HG03097 (cell line): Measurements from ENCODE around the gene SLC16A1.
"Not testable (repeated sequence)": the region's sequence is repeated elsewhere in the genome, so short reads cannot be mapped to it uniquely, and the experiment has no call there.

ENCODE experiments used
- ATAC-seq: cut with Tn5 transposase; IDR thresholded peaks from one replicate; pipeline ENCODE4 v1.9.1; 2021; ENCODE audit not compliant: unreplicated experiment, low FRiP score

Gene SLC16A1

GRCh38 chr1:112887599-112888283 lies 68.3 kb downstream of the SLC16A1 start:
- no peak for ATAC-seq

GRCh38 chr1:112884996-112885395 lies 71.0 kb downstream of the SLC16A1 start:
- not testable (repeated sequence) for ATAC-seq

- ATAC-seq: no peak
Observed at GRCh38 chr1:112882271-112882744, 73.7 kb downstream of the SLC16A1 start.

GRCh38 chr1:112881742-112882127 lies 74.3 kb downstream of the SLC16A1 start:
- no peak for ATAC-seq

GRCh38 chr1:112879834-112880233 lies 76.2 kb downstream of the SLC16A1 start:
- no peak for ATAC-seq

GRCh38 chr1:112878321-112878720 lies 77.7 kb downstream of the SLC16A1 start:
- no peak for ATAC-seq

- ATAC-seq: no peak
Observed at GRCh38 chr1:112877750-112878149, 78.2 kb downstream of the SLC16A1 start.

- no peak for ATAC-seq
Observed at GRCh38 chr1:112876315-112876714, 79.7 kb downstream of the SLC16A1 start.

GRCh38 chr1:112872551-112872962 lies 83.4 kb downstream of the SLC16A1 start:
- ATAC-seq: no peak

- ATAC-seq: no peak
Observed at GRCh38 chr1:112870887-112871646, 84.9 kb downstream of the SLC16A1 start.

- no peak for ATAC-seq
Observed at GRCh38 chr1:112869895-112870294, 86.1 kb downstream of the SLC16A1 start.

- no peak for ATAC-seq
Observed at GRCh38 chr1:112868191-112868590, 87.8 kb downstream of the SLC16A1 start.

- ATAC-seq: no peak
Observed at GRCh38 chr1:112866981-112867380, 89.0 kb downstream of the SLC16A1 start.

- ATAC-seq: no peak
Observed at GRCh38 chr1:112866151-112866550, 89.8 kb downstream of the SLC16A1 start.

GRCh38 chr1:112862753-112863426 lies 93.1 kb downstream of the SLC16A1 start:
- ATAC-seq: no peak
